ENCODE data around the gene MYADM. TPM values are rescaled to one million over a fixed set of nuclear protein-coding genes. Genes with fewer than 3 reads are reported as not detected.

MYADM gene
- total and polyA plus RNA-seq, 2 experiments from 2014 or later, result 42.1 to 211 TPM

GRCh38 chr19:53900191-53900860 is 32.6 kb downstream of the MYADM start:
- no peaks in the 10 kb centered on the region for H3K9me2 ChIP-seq (replicated peaks; ENCODE audit: insufficient read depth)
- DNase-seq (ENCODE audit: low spot score), result peak; percentile 1
- no peak overlapping the region for H3K4me2 ChIP-seq
- no peaks in the 10 kb centered on the region for H4K20me1 ChIP-seq (ENCODE audit: insufficient read depth, poor library complexity, severe bottlenecking)
- no peaks in the 10 kb centered on the region for H3K9me3 ChIP-seq (ENCODE audit: low read depth)
- no peaks in the 10 kb centered on the region for H3K4me1 ChIP-seq (ENCODE audit: insufficient read depth)
- WGBS (ENCODE audit: low lambda C conversion rate, missing lambda C conversion rate), result 93% methylated on average over 27 of the region's 27 CpGs
- no peak overlapping the region for H2AFZ ChIP-seq
- peaks cover 34% of the 10 kb centered on the region for H3K27me3 ChIP-seq
- no peaks in the 10 kb centered on the region for H3K79me2 ChIP-seq
- no peak for TF ChIP-seq CTCF (IDR thresholded peaks at IDR 0.05; ENCODE audit: poor library complexity)
- no peak for TF ChIP-seq EZH2 (IDR thresholded peaks at IDR 0.05; ENCODE audit: borderline replicate concordance)
- no peak for TF ChIP-seq EZH2phosphoT487 (IDR thresholded peaks at IDR 0.05; ENCODE audit: low read depth, severe bottlenecking, unreplicated experiment)
- no peak overlapping the region for H3K4me3 ChIP-seq
- H3K27ac ChIP-seq, result no peak overlapping the region
- no peaks in the 10 kb centered on the region for H3K36me3 ChIP-seq (replicated peaks; ENCODE audit: insufficient read depth, low read depth)

- Histone ChIP-seq H3K4me2 (no peak overlapping the region), H3K9me2 (replicated peaks; ENCODE audit: insufficient read depth) (no peaks in the 10 kb centered on the region), H4K20me1 (ENCODE audit: insufficient read depth, poor library complexity, severe bottlenecking) (no peaks in the 10 kb centered on the region), H3K4me1 (ENCODE audit: insufficient read depth) (no peaks in the 10 kb centered on the region), H3K36me3 (replicated peaks; ENCODE audit: insufficient read depth, low read depth) (no peaks in the 10 kb centered on the region), H3K9me3 (ENCODE audit: low read depth) (no peaks in the 10 kb centered on the region), H3K27me3 (peaks cover 37% of the 10 kb centered on the region), H3K27ac (no peak overlapping the region), H2AFZ (no peak overlapping the region), H3K4me3 (no peak overlapping the region), H3K79me2 (no peaks in the 10 kb centered on the region)
- peak; percentile 84 for DNase-seq (ENCODE audit: low spot score)
- TF ChIP-seq EZH2 (IDR thresholded peaks at IDR 0.05; ENCODE audit: borderline replicate concordance), result no peak
- 36% methylated on average over 4 of the region's 4 CpGs for WGBS (ENCODE audit: low lambda C conversion rate, missing lambda C conversion rate)
Observed at GRCh38 chr19:53903055-53903680, 35.5 kb downstream of the MYADM start.

- Histone ChIP-seq H2AFZ (no peak overlapping the region), H3K27me3 (peaks cover 50% of the 10 kb centered on the region), H3K79me2 (no peaks in the 10 kb centered on the region), H3K9me2 (replicated peaks; ENCODE audit: insufficient read depth) (no peaks in the 10 kb centered on the region), H3K4me2 (no peak overlapping the region), H3K4me1 (ENCODE audit: insufficient read depth) (no peaks in the 10 kb centered on the region), H3K27ac (no peak overlapping the region), H3K36me3 (replicated peaks; ENCODE audit: insufficient read depth, low read depth) (no peaks in the 10 kb centered on the region), H4K20me1 (ENCODE audit: insufficient read depth, poor library complexity, severe bottlenecking) (no peaks in the 10 kb centered on the region), H3K4me3 (no peak overlapping the region), H3K9me3 (ENCODE audit: low read depth) (no peaks in the 10 kb centered on the region)
- no peak for TF ChIP-seq EZH2 (IDR thresholded peaks at IDR 0.05; ENCODE audit: borderline replicate concordance)
- TF ChIP-seq CTCF (IDR thresholded peaks at IDR 0.05; ENCODE audit: poor library complexity), result no peak
- no peak for TF ChIP-seq EZH2phosphoT487 (IDR thresholded peaks at IDR 0.05; ENCODE audit: low read depth, severe bottlenecking, unreplicated experiment)
- no peak for DNase-seq (ENCODE audit: low spot score)
- WGBS (ENCODE audit: low lambda C conversion rate, missing lambda C conversion rate), result 45% methylated on average over 3 of the region's 3 CpGs
Observed at GRCh38 chr19:53904909-53905308, 37.2 kb downstream of the MYADM start.

- no peaks in the 10 kb centered on the region for H3K36me3 ChIP-seq (replicated peaks; ENCODE audit: insufficient read depth, low read depth)
- TF ChIP-seq EZH2phosphoT487 (IDR thresholded peaks at IDR 0.05; ENCODE audit: low read depth, severe bottlenecking, unreplicated experiment), result no peak
- no peak for TF ChIP-seq EZH2 (IDR thresholded peaks at IDR 0.05; ENCODE audit: borderline replicate concordance)
- TF ChIP-seq CTCF (IDR thresholded peaks at IDR 0.05; ENCODE audit: poor library complexity), result no peak
- WGBS (ENCODE audit: low lambda C conversion rate, missing lambda C conversion rate), result no CpG with 5 or more reads among the region's 1 CpG
- H4K20me1 ChIP-seq (ENCODE audit: insufficient read depth, poor library complexity, severe bottlenecking), result no peaks in the 10 kb centered on the region
- no peaks in the 10 kb centered on the region for H3K9me3 ChIP-seq (ENCODE audit: low read depth)
- DNase-seq (ENCODE audit: low spot score), result no peak
- no peaks in the 10 kb centered on the region for H3K9me2 ChIP-seq (replicated peaks; ENCODE audit: insufficient read depth)
- no peak overlapping the region for H3K4me3 ChIP-seq
- no peak overlapping the region for H2AFZ ChIP-seq
- no peak overlapping the region for H3K4me2 ChIP-seq
- no peak overlapping the region for H3K27ac ChIP-seq
- H3K79me2 ChIP-seq, result no peaks in the 10 kb centered on the region
- H3K4me1 ChIP-seq (ENCODE audit: insufficient read depth), result no peaks in the 10 kb centered on the region
- H3K27me3 ChIP-seq, result peaks cover 59% of the 10 kb centered on the region
Observed at GRCh38 chr19:53905787-53906186, 38.1 kb downstream of the MYADM start.

Data from hepatocyte (in vitro differentiated cells).